ENCODE results near the gene RBM20.

Gene RBM20

GRCh38 chr10:110812583-110812982 lies 168.4 kb downstream of the RBM20 start:
- H3K4me1 ChIP-seq (ENCODE audit: low read length) = no peaks in the 10 kb centered on the region
- H3K9ac ChIP-seq (ENCODE audit: low read length) = no peak overlapping the region
- H3K27me3 ChIP-seq (replicated peaks; ENCODE audit: insufficient read depth, low read length) = no peaks in the 10 kb centered on the region
- H3K9me3 ChIP-seq (replicated peaks; ENCODE audit: insufficient read depth, low read length) = no peaks in the 10 kb centered on the region
- H3K9me2 ChIP-seq (replicated peaks; ENCODE audit: insufficient read depth, low read length) = no peaks in the 10 kb centered on the region
- no peak overlapping the region for H3K4me3 ChIP-seq (ENCODE audit: low read length)
- no peak for TF ChIP-seq EZH2phosphoT487 (IDR thresholded peaks at IDR 0.05; ENCODE audit: low read length)
- no peak for TF ChIP-seq EZH2 (optimal IDR thresholded peaks at IDR 0.05; ENCODE audit: low read depth, low read length)
- TF ChIP-seq CTCF (IDR thresholded peaks at IDR 0.05; ENCODE audit: low read length) = no peak
- DNase-seq = no peak
- no peaks in the 10 kb centered on the region for H3F3A ChIP-seq (ENCODE audit: insufficient read depth, low read length)
- no peaks in the 10 kb centered on the region for H3K36me3 ChIP-seq (replicated peaks; ENCODE audit: insufficient read depth, low read length)
- no peak overlapping the region for H3K27ac ChIP-seq (ENCODE audit: low read length)
- H3K4me2 ChIP-seq (ENCODE audit: low read depth, low read length) = no peak overlapping the region
- H2AFZ ChIP-seq (ENCODE audit: low read length) = no peak overlapping the region
- H3K79me2 ChIP-seq (ENCODE audit: low read length) = no peaks in the 10 kb centered on the region
- H4K20me1 ChIP-seq (ENCODE audit: insufficient read depth, low read length) = no peaks in the 10 kb centered on the region

- Histone ChIP-seq H3K4me3 (ENCODE audit: low read length) (no peak overlapping the region), H2AFZ (ENCODE audit: low read length) (no peak overlapping the region), H3K4me2 (ENCODE audit: low read depth, low read length) (no peak overlapping the region), H3F3A (ENCODE audit: insufficient read depth, low read length) (no peaks in the 10 kb centered on the region), H3K9me3 (replicated peaks; ENCODE audit: insufficient read depth, low read length) (no peaks in the 10 kb centered on the region), H3K9me2 (replicated peaks; ENCODE audit: insufficient read depth, low read length) (no peaks in the 10 kb centered on the region), H3K36me3 (replicated peaks; ENCODE audit: insufficient read depth, low read length) (no peaks in the 10 kb centered on the region), H3K27me3 (replicated peaks; ENCODE audit: insufficient read depth, low read length) (no peaks in the 10 kb centered on the region), H3K4me1 (ENCODE audit: low read length) (no peaks in the 10 kb centered on the region), H4K20me1 (ENCODE audit: insufficient read depth, low read length) (no peaks in the 10 kb centered on the region), H3K27ac (ENCODE audit: low read length) (no peak overlapping the region), H3K9ac (ENCODE audit: low read length) (no peak overlapping the region), H3K79me2 (ENCODE audit: low read length) (no peaks in the 10 kb centered on the region)
- TF ChIP-seq EZH2phosphoT487 (IDR thresholded peaks at IDR 0.05; ENCODE audit: low read length) (no peak), CTCF (IDR thresholded peaks at IDR 0.05; ENCODE audit: low read length) (no peak), EZH2 (optimal IDR thresholded peaks at IDR 0.05; ENCODE audit: low read depth, low read length) (no peak)
- no peak for DNase-seq
Observed at GRCh38 chr10:110813743-110814472, 169.8 kb downstream of the RBM20 start.

- H3K4me1 ChIP-seq (ENCODE audit: low read length) = no peaks in the 10 kb centered on the region
- no peak overlapping the region for H3K27ac ChIP-seq (ENCODE audit: low read length)
- H3K9ac ChIP-seq (ENCODE audit: low read length) = no peak overlapping the region
- no peaks in the 10 kb centered on the region for H3K9me3 ChIP-seq (replicated peaks; ENCODE audit: insufficient read depth, low read length)
- no peak overlapping the region for H3K4me2 ChIP-seq (ENCODE audit: low read depth, low read length)
- no peaks in the 10 kb centered on the region for H3K79me2 ChIP-seq (ENCODE audit: low read length)
- no peaks in the 10 kb centered on the region for H4K20me1 ChIP-seq (ENCODE audit: insufficient read depth, low read length)
- no peaks in the 10 kb centered on the region for H3K27me3 ChIP-seq (replicated peaks; ENCODE audit: insufficient read depth, low read length)
- H3K4me3 ChIP-seq (ENCODE audit: low read length) = no peak overlapping the region
- TF ChIP-seq CTCF (IDR thresholded peaks at IDR 0.05; ENCODE audit: low read length) (no peak), EZH2 (optimal IDR thresholded peaks at IDR 0.05; ENCODE audit: low read depth, low read length) (no peak), EZH2phosphoT487 (IDR thresholded peaks at IDR 0.05; ENCODE audit: low read length) (no peak)
- DNase-seq = no peak
- H3K36me3 ChIP-seq (replicated peaks; ENCODE audit: insufficient read depth, low read length) = no peaks in the 10 kb centered on the region
- no peaks in the 10 kb centered on the region for H3K9me2 ChIP-seq (replicated peaks; ENCODE audit: insufficient read depth, low read length)
- H2AFZ ChIP-seq (ENCODE audit: low read length) = no peak overlapping the region
- H3F3A ChIP-seq (ENCODE audit: insufficient read depth, low read length) = no peaks in the 10 kb centered on the region
Observed at GRCh38 chr10:110815354-110816004, 171.3 kb downstream of the RBM20 start.

Measured in MM.1S (cell line).